HFFc6 (cell line): ENCODE results near the gene ZNF865. TPM values are rescaled to one million over a fixed set of nuclear protein-coding genes. Genes with fewer than 3 reads are reported as not detected.
A peak's percentile ranks its signal among the peaks of the same experiment; 100 is the strongest.

ENCODE experiments used
- DNase-seq: peaks from one replicate; pipeline ENCODE4 v3.0.0-alpha.2; 2018
- H3K27ac Mint-ChIP-seq: 2 replicates; pipeline ENCODE4 v1.8.0; 2020; ENCODE audit warnings: mild to moderate bottlenecking, mixed read lengths
- H3K27me3 Mint-ChIP-seq: 2 replicates; pipeline ENCODE4 v1.8.0; 2021; ENCODE audit warnings: mild to moderate bottlenecking, moderate library complexity, mixed read lengths; ENCODE audit not compliant: insufficient read depth
- H3K36me3 Mint-ChIP-seq: 2 replicates; pipeline ENCODE4 v1.8.0; 2021; ENCODE audit warnings: low read depth, mixed read lengths
- H3K4me1 Mint-ChIP-seq: 2 replicates; pipeline ENCODE4 v1.8.0; 2020; ENCODE audit warnings: low read depth, mixed read lengths
- H3K4me3 Mint-ChIP-seq: 2 replicates; pipeline ENCODE4 v1.8.0; 2020; ENCODE audit warnings: mild to moderate bottlenecking, moderate library complexity, mixed read lengths
- H3K9me3 Mint-ChIP-seq: 2 replicates; pipeline ENCODE4 v1.8.0; 2020; ENCODE audit warnings: mild to moderate bottlenecking, mixed read lengths
- CTCF ChIP-seq: fragments of 200-600 bp; sonication (generic); IDR thresholded peaks from 2 replicates; pipeline ENCODE4 v1.5.0; 2021; ENCODE audit warnings: antibody characterized with exemption, mild to moderate bottlenecking
- total RNA-seq, 6 experiments: library from RNA; stranded (reverse); fragmentation: NEBNext Ultra II Directional; extraction: Animal tissue kit (Norgen Biotek cat#: 25700); gene quantifications; 2 replicates in 1 of 6; 3 replicates in 5 of 6; pipeline ENCODE4 v1.2.3, GENCODE V29; 2021

ZNF865 gene
- total RNA-seq, 6 experiments from 2014 or later: 13.3 to 14.1 (median 13.8) TPM

- peaks cover 8% of the 10 kb centered on the region for H3K36me3 Mint-ChIP-seq
- no peak for TF ChIP-seq CTCF
- H3K27ac Mint-ChIP-seq: peak overlapping the region; percentile 67; the same call in 1 of the 2 replicates
- peaks cover 21% of the 10 kb centered on the region for H3K4me1 Mint-ChIP-seq
- H3K9me3 Mint-ChIP-seq: no peaks in the 10 kb centered on the region
- DNase-seq: peak; percentile 86
- peaks cover 5% of the 10 kb centered on the region for H3K27me3 Mint-ChIP-seq
- peak overlapping the region; percentile 85 for H3K4me3 Mint-ChIP-seq
Observed at GRCh38 chr19:55586976-55587668, 18.3 kb upstream of the ZNF865 start.

GRCh38 chr19:55588738-55589137 lies 16.7 kb upstream of the ZNF865 start:
- Mint-ChIP-seq H3K9me3 (no peaks in the 10 kb centered on the region), H3K27me3 (peaks cover 5% of the 10 kb centered on the region), H3K4me3 (no peak overlapping the region), H3K36me3 (peaks cover 11% of the 10 kb centered on the region), H3K4me1 (peaks cover 19% of the 10 kb centered on the region), H3K27ac (no peak overlapping the region)
- no peak for TF ChIP-seq CTCF
- no peak for DNase-seq

GRCh38 chr19:55590109-55590508 lies 15.3 kb upstream of the ZNF865 start:
- no peak for DNase-seq
- peaks cover 3% of the 10 kb centered on the region for H3K27me3 Mint-ChIP-seq
- no peak for TF ChIP-seq CTCF
- H3K9me3 Mint-ChIP-seq: no peaks in the 10 kb centered on the region
- H3K36me3 Mint-ChIP-seq: peaks cover 19% of the 10 kb centered on the region
- H3K27ac Mint-ChIP-seq: no peak overlapping the region
- H3K4me1 Mint-ChIP-seq: peaks cover 18% of the 10 kb centered on the region
- H3K4me3 Mint-ChIP-seq: no peak overlapping the region

- no peak for DNase-seq
- peaks cover 24% of the 10 kb centered on the region for H3K36me3 Mint-ChIP-seq
- peaks cover 3% of the 10 kb centered on the region for H3K27me3 Mint-ChIP-seq
- no peak for TF ChIP-seq CTCF
- no peak overlapping the region for H3K4me3 Mint-ChIP-seq
- no peaks in the 10 kb centered on the region for H3K9me3 Mint-ChIP-seq
- H3K4me1 Mint-ChIP-seq: peaks cover 13% of the 10 kb centered on the region
- H3K27ac Mint-ChIP-seq: no peak overlapping the region
Observed at GRCh38 chr19:55590617-55591016, 14.8 kb upstream of the ZNF865 start.

GRCh38 chr19:55591555-55591954 lies 13.9 kb upstream of the ZNF865 start:
- no peak for DNase-seq
- no peak overlapping the region for H3K4me3 Mint-ChIP-seq
- no peak overlapping the region for H3K27ac Mint-ChIP-seq

More at GRCh38 chr19:55591555-55591954, 13.9 kb upstream of the ZNF865 start:
- Mint-ChIP-seq H3K27me3 (peaks cover 3% of the 10 kb centered on the region), H3K9me3 (no peaks in the 10 kb centered on the region), H3K36me3 (peaks cover 33% of the 10 kb centered on the region), H3K4me1 (peaks cover 6% of the 10 kb centered on the region)
- TF ChIP-seq CTCF: no peak
